NK-92 treated with Interleukin-12 subunit alpha and Interleukin-12 subunit beta, amount 100 ng/mL, for 24 hours (cell line): ENCODE measurements around the gene IQGAP3.

Experiments used
- DNase-seq: peaks from one replicate; lab custom pipeline; 2025; lab: John Stamatoyannopoulos, UW

IQGAP3 gene

GRCh38 chr1:156497078-156497742, 75.2 kb downstream of the IQGAP3 start:
- no peak for DNase-seq

- DNase-seq = peak; percentile 35
These were observed 76.1 kb downstream of the IQGAP3 start for GRCh38 chr1:156496211-156496761.

DNA sequence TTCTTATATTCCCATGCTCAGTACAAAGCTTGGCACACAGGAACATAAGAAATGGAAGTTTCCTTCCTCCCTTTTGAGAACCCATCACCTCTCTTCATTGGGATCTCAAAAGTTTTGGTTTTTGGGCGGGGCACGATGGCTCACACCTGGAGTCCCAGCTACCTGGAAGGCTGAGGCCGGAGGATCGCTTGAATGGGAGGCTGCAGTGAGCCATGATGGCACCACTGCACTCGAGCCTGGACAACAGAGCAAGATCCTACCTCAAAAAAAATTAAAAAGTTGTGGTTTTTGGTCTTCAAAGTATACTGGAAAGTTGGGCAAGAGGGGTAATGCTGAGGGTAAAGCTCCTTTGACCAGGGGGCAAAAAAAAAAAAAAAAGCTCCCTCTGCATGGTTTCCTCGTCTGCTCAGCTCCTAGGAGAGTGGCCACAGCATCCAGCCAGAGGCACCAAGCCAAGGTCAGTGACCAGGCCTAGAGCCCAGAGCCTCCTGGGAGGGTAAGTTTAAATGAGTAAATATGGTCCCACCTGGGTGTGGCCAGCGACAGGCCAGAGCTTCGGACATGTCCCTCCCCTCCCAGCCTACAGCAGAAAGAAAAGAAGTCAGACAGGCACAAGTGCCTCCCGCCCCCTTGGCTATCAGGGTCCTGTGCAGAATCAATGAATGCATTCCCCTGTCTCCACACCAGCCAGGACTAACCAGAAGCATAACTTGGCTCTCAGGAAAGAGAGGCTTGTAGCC, 76.8 kb downstream of the IQGAP3 start:
- no peak for DNase-seq

DNA sequence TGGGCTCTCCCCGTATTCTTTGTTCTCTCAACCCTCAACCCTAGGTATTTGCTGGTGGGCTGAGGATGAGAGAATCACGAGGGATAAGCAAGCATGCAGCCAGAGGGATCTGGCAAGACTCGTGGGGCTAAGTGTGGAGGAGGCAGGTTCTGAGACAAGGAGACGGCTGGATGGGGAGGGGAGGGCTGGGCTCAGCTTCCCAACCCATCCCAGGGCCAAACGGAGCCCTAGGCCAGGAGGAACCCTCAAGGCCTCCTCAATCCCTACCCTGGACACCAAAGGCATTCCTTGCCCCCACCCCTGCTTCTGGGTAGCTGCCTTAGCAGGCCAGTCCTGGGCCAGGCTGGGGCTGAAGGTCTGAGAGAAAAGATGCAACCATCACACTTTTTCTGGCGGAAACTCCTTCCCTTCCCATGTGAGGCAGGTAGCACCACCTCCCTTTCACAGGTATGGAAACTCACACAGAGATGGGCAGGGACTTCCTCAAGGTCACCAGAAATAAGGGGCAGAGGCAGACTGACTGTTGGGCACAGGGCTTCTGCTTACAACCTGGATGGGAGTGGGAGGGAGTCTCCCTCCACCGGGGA, 78.0 kb downstream of the IQGAP3 start:
- no peak for DNase-seq

DNA sequence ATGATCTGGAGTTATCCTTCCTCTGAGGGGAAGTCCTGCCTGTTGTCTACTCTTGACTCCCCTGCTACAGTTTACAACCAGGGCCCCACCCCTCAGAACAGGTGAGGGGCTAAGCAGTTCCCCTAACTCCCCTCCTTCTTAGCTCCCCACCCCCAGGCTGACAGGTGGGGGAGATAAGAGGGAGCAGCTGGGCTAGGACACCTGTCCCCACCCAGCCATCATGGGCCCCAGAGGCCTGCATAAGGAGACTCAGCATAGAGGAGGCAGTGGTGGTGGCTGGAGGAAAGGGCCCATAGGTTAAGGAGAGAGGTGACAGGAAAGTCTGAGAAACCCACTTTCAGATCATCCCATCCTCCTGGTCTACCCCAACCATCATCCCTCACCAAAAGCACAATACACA, 78.6 kb downstream of the IQGAP3 start:
- no peak for DNase-seq

- DNase-seq = no peak
These were observed 79.2 kb downstream of the IQGAP3 start for GRCh38 chr1:156493154-156493631.

DNA sequence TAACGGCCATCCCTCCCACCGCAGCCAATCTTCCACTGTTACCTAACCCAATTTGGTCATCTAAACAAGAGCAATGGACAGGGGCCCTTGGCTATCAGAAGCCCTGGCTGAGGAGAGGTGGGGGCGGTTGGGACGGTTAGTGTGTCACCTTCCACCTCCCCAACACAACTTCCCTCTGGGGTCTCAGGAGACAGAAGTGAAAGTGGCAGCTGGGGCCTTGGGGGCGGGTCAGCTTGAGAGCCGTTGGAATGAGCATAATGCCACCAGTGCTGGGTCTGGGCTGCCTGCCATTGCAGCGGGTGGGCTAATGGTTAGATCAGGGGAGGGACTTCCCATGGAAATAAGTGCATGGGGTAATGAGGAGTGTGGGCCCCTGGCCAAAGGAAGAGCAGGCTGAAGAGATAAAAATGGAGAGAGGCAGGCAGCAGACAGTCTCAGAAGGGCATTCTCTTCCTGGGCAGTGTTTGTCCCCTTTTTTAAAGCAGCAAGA, 79.7 kb downstream of the IQGAP3 start:
- DNase-seq = no peak

DNA sequence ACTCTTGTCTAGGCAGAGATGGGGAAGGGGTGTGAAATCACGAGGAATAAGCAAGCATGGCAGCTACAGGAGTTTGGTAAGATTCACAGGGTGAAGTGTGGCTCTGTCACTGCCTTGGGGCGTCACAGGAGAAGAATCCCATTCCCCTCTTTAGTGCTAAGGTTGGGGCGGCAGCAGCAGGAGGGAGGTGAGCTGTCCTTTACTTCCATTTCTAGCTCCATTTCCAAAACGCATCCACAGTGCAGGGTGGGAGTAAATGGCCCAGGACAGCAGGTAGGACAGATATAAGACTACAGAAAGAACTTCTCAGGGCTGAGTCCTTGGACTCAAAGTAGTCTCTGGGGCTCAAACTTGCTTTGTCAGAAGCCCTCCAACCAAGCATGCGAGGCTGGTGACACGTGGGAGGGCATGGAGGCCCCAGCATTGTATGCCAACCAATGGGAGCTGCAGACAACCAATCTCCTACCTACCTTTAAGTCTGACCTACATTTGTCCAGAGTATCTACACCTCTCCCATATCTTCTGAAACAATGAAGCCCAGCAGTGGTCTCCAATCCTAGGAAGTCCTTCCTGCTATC, 80.3 kb downstream of the IQGAP3 start:
- DNase-seq = no peak

DNA sequence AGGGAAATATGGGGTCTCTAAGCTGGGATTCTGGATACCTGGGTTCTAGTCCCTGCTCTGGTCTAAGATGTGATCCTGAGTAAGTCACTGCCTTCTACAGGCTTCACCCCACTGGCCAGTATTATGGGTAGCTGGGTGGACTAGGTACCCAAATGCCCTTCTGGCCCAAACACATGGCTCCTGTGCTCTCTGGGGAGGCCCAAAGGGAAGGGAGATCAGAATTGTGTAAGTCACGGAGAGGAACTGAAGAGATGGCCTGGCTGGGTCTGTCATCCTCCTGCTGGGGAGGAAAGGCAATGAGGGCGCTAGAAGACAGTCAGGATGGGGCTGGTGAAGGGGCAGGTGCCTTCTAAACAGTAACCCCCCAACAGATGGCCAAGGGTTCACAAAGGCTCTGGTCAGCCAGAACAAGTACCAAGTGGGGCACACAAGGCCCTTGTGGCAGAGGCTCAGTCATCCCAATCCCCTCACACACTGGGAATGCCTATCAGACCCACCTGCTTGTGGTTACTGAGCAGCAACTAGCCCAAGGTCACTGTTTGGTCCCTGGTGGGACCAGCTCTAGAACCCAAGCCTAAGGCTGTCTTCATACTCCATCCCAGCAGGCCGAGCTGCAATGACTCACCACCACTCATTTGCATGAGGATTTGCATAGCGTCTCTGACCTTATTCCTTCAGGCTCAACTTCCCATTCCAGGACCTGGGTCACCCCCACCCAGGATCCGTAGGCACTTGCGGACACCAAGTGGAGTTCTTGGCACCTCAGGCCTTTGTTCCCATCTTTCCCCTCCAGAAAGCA, 81.0 kb downstream of the IQGAP3 start:
- no peak for DNase-seq

- no peak for DNase-seq
These were observed 81.8 kb downstream of the IQGAP3 start for GRCh38 chr1:156490401-156491032.

GRCh38 chr1:156489935-156490293, 82.5 kb downstream of the IQGAP3 start:
- DNase-seq = no peak

DNA sequence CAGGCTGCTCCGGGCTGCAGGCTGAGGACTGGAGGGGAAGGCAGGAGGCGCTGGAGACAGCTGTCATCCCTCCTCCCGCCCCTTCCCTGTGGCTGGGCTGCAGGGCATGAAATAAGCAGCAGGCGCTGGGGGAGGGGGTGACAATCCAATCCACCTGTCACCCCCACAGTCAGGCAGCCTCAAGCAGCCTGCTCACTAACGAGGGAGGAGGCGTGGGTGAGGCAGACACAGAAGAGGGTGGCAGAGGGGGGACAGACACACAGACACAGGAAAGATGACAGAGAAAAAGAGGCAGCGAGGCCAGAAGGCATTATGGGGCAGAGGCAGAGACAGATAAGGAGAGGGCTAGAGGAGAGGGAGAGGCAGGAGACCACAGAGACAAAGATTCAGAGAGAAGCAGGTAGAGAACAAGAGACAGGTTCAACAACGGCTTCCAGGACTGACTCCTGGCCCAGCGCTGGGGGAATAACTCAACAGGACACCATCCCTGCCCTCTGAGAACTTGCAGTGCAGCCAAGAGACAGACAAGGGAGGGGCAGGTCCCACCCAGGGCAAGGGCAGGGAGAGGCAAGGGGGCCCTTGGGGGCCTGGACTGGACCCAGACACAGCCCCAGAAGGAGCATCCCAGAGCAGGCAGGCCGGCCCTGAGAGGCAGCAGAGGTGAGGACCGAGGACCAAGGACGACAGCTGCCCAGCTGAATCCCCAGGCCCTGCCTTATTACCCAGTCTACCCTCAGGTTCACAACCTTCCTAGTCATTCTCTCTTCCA, 83.0 kb downstream of the IQGAP3 start:
- peak; percentile 78 for DNase-seq

DNA sequence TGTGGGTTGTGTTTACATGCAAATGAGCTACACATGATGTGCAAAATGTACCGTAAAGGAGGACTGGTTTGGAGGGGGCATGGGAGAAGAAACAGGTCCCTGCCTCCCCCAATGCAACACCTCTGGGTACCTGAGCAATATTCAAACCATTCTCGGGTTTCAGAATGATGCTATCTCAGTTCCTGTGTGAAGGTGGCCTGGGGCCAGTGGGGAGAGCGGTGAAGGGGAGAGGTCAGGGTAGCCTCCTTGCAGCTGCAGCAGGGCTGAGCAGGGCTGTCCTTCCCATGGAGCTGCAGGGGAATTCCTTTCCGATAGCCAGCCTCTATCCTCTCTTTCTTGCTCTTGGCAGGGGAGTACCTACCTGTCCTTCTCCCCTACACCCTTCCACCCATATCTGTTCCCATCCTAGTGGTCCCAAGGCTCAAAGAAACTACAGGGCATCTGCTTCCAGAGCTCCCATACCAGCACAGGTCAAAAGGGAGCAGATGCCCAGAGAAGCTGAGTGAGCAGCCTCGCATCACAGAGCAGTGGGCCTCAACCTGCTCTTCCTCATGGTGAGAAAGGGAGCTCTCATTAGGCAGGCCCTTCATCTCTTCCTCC, 83.7 kb downstream of the IQGAP3 start:
- peak; percentile 72 for DNase-seq

DNA sequence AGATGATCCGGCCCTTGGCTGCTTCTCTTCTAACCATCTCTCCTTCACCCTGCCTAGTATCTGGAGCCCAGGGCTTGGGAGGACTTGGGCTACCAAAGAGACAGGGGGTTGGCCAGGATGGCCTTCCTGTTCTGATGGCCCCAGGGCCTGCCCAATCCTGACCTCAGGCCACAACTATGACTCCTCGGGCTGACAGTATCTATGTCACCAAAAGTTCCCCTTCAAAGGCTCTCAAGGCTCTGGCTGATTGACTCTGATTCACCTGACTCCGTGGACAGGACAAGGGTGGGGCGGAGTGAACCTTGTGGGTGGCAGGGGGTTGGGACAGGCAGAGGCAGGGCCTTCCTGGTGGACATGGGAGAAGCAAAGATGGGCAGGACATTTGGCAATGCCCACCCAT, 84.5 kb downstream of the IQGAP3 start:
- DNase-seq = peak; percentile 66

DNA sequence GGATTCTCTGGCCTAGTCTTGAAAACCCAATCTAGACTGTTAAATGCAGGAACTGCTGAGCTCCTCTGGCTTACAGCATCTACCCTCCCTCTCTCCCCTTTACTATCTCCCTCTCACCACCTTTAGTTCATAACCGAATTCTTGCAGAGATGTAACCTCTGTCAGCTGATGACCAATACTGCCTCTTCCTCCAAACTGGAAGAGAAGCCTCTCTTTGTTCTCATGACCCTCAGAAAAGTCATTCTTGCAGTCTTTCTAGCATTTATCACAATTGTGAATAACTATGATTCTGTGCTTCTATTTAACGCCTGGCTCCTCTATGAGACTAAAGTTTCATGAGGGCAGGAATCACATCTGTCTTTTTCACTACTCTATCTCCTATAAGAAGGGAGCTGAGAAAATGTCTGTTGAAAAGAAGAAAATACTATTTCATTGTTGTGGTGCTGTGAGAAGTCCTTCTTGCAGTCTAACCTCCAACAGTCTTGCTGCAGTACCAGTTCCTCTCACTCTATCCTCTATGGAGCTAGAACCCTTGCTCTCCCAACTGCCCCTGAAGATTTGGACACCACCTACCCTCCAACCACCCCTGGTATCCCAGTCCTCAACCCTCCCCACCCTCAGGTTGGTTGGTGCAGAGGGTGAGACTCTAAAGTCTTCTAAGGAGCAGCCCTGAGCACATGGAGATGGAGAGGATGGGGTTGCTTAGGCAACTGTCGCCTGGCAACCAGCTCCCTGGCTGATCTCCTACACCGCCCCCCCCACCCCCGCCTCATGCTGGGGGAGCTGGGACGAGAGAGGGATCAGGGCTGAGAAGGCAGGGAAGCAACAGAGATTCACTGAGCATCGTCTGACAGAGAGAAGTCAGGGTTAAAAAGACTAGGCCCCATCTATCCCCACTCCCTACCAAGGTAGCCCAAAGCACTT, 85.7 kb downstream of the IQGAP3 start:
- no peak for DNase-seq

GRCh38 chr1:156485984-156486383, 86.4 kb downstream of the IQGAP3 start:
- no peak for DNase-seq

- DNase-seq = no peak
These were observed 87.8 kb downstream of the IQGAP3 start for GRCh38 chr1:156484480-156485058.

- DNase-seq = no peak
These were observed 89.0 kb downstream of the IQGAP3 start for GRCh38 chr1:156483397-156483796.
